ENCODE results near the gene RD3L. TPM values are rescaled to one million over a fixed set of nuclear protein-coding genes. Genes with fewer than 3 reads are reported as not detected.

Gene RD3L
- not detected in 2 replicates for total RNA-seq

GRCh38 chr14:103941973-103942736 lies at the start of gene RD3L:
Gene RD3L (minus strand): TSS chr14:103942529. CDS start chr14:103941695, 834 bp downstream.

GRCh38 chr14:103928011-103928890 lies 14.1 kb downstream of the RD3L start, which contains the start of gene TDRD9:
Gene TDRD9 (plus strand): TSS chr14:103928456. CDS start chr14:103928510, 54 bp downstream.

Other genes with a start within 250 kb of the RD3L start
- gene XRCC3, start 227.1 kb downstream of the RD3L start, total RNA-seq = 13.7 and 19.5 TPM in 2 replicates
- 41.5 and 60.9 TPM in 2 replicates for gene ZFYVE21, start 226.7 kb downstream of the RD3L start, total RNA-seq
- 24.3 and 26.1 TPM in 2 replicates for gene PPP1R13B, start 95.0 kb downstream of the RD3L start, total RNA-seq
- 0.65 and 1.2 TPM in 2 replicates for gene TDRD9, start 14.1 kb downstream of the RD3L start, total RNA-seq
- gene ASPG, start 143.2 kb upstream of the RD3L start, total RNA-seq = not detected in 2 replicates
- 8.2 and 14.6 TPM in 2 replicates for gene KIF26A, start 196.1 kb upstream of the RD3L start, total RNA-seq

Measured in vein endothelial cell (primary cell).